ENCODE results near the gene MIOX. TPM values are rescaled to one million over a fixed set of nuclear protein-coding genes. Genes with fewer than 3 reads are reported as not detected.

The MIOX gene
- total and polyA plus RNA-seq, 2 of the 13 experiments (the other 11 are each of a cell fraction or from before 2014, with no cell fraction given) = 1.5 to 2.9 TPM

DNA sequence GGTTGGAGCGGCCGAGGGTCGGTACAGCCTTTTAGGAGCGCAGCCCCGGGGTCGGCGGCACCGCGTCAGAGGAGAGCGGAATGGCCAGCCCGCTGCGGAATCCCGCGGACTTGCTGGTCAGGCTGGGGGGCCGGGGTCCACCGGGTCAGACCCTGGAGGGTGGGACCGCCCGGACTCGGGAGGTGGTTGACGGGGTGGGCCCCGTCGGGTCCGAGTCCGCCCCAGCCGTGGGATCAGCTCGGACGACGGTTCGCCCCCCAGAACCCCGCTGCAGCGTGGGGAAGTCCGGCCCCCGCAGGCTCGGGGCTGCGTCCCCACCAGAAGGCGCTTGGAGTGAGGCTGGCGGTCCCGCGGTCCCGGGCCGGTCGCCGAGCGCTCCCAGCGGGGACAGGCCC lies 5.6 kb upstream of the MIOX start (continued):
- TF ChIP-seq MAZ (IDR thresholded peaks at IDR 0.05; ENCODE audit: borderline replicate concordance, low read depth, low read length) = no peak
- no peak for TF ChIP-seq MAZ (CRISPR knock-in tag; IDR thresholded peaks at IDR 0.05; ENCODE audit: low read depth)
- TF ChIP-seq SIN3B (IDR thresholded peaks at IDR 0.05; ENCODE audit: low read length) = no peak
- TF ChIP-seq, protein P1, sequence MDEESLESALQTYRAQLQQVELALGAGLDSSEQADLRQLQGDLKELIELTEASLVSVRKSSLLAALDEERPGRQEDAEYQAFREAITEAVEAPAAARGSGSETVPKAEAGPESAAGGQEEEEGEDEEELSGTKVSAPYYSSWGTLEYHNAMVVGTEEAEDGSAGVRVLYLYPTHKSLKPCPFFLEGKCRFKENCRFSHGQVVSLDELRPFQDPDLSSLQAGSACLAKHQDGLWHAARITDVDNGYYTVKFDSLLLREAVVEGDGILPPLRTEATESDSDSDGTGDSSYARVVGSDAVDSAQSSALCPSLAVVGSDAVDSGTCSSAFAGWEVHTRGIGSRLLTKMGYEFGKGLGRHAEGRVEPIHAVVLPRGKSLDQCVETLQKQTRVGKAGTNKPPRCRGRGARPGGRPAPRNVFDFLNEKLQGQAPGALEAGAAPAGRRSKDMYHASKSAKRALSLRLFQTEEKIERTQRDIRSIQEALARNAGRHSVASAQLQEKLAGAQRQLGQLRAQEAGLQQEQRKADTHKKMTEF (CRISPR knock-in tag; IDR thresholded peaks at IDR 0.05) = no peak
- TF ChIP-seq, protein P2, sequence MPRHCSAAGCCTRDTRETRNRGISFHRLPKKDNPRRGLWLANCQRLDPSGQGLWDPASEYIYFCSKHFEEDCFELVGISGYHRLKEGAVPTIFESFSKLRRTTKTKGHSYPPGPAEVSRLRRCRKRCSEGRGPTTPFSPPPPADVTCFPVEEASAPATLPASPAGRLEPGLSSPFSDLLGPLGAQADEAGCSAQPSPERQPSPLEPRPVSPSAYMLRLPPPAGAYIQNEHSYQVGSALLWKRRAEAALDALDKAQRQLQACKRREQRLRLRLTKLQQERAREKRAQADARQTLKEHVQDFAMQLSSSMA (CRISPR knock-in tag; IDR thresholded peaks at IDR 0.05) = no peak
- no peak for TF ChIP-seq GTF2F1 (IDR thresholded peaks at IDR 0.05; ENCODE audit: low read length)
- TF ChIP-seq MIER2 (CRISPR knock-in tag; IDR thresholded peaks at IDR 0.05) = no peak
- TF ChIP-seq ZBTB8A (CRISPR knock-in tag; IDR thresholded peaks at IDR 0.05; ENCODE audit: borderline replicate concordance, low read depth) = no peak
- no peak for TF ChIP-seq ZNF235 (CRISPR knock-in tag; IDR thresholded peaks at IDR 0.05; ENCODE audit: borderline replicate concordance)
- no peak for TF ChIP-seq ZNF720 (CRISPR knock-in tag; IDR thresholded peaks at IDR 0.05)
- TF ChIP-seq, protein P3, sequence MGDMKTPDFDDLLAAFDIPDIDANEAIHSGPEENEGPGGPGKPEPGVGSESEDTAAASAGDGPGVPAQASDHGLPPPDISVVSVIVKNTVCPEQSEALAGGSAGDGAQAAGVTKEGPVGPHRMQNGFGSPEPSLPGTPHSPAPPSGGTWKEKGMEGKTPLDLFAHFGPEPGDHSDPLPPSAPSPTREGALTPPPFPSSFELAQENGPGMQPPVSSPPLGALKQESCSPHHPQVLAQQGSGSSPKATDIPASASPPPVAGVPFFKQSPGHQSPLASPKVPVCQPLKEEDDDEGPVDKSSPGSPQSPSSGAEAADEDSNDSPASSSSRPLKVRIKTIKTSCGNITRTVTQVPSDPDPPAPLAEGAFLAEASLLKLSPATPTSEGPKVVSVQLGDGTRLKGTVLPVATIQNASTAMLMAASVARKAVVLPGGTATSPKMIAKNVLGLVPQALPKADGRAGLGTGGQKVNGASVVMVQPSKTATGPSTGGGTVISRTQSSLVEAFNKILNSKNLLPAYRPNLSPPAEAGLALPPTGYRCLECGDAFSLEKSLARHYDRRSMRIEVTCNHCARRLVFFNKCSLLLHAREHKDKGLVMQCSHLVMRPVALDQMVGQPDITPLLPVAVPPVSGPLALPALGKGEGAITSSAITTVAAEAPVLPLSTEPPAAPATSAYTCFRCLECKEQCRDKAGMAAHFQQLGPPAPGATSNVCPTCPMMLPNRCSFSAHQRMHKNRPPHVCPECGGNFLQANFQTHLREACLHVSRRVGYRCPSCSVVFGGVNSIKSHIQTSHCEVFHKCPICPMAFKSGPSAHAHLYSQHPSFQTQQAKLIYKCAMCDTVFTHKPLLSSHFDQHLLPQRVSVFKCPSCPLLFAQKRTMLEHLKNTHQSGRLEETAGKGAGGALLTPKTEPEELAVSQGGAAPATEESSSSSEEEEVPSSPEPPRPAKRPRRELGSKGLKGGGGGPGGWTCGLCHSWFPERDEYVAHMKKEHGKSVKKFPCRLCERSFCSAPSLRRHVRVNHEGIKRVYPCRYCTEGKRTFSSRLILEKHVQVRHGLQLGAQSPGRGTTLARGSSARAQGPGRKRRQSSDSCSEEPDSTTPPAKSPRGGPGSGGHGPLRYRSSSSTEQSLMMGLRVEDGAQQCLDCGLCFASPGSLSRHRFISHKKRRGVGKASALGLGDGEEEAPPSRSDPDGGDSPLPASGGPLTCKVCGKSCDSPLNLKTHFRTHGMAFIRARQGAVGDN (CRISPR knock-in tag; IDR thresholded peaks at IDR 0.05) = peak; percentile 33; the same call in 1 of the 2 replicates
- TF ChIP-seq MTA3 (CRISPR knock-in tag; IDR thresholded peaks at IDR 0.05) = no peak
- no peak for TF ChIP-seq MED13 (CRISPR knock-in tag; IDR thresholded peaks at IDR 0.05)
- TF ChIP-seq ZNF567 (CRISPR knock-in tag; IDR thresholded peaks at IDR 0.05; ENCODE audit: borderline replicate concordance) = 0 out of 2 replicates have a peak, but pooled peaks have one; percentile 27
- TF ChIP-seq, protein P4, sequence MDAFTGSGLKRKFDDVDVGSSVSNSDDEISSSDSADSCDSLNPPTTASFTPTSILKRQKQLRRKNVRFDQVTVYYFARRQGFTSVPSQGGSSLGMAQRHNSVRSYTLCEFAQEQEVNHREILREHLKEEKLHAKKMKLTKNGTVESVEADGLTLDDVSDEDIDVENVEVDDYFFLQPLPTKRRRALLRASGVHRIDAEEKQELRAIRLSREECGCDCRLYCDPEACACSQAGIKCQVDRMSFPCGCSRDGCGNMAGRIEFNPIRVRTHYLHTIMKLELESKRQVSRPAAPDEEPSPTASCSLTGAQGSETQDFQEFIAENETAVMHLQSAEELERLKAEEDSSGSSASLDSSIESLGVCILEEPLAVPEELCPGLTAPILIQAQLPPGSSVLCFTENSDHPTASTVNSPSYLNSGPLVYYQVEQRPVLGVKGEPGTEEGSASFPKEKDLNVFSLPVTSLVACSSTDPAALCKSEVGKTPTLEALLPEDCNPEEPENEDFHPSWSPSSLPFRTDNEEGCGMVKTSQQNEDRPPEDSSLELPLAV (CRISPR knock-in tag; conservative IDR thresholded peaks at IDR 0.05; ENCODE audit: low read depth) = no peak
- TF ChIP-seq, protein P5, sequence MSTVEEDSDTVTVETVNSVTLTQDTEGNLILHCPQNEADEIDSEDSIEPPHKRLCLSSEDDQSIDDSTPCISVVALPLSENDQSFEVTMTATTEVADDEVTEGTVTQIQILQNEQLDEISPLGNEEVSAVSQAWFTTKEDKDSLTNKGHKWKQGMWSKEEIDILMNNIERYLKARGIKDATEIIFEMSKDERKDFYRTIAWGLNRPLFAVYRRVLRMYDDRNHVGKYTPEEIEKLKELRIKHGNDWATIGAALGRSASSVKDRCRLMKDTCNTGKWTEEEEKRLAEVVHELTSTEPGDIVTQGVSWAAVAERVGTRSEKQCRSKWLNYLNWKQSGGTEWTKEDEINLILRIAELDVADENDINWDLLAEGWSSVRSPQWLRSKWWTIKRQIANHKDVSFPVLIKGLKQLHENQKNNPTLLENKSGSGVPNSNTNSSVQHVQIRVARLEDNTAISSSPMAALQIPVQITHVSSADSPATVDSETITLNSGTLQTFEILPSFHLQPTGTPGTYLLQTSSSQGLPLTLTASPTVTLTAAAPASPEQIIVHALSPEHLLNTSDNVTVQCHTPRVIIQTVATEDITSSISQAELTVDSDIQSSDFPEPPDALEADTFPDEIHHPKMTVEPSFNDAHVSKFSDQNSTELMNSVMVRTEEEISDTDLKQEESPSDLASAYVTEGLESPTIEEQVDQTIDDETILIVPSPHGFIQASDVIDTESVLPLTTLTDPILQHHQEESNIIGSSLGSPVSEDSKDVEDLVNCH (CRISPR knock-in tag; IDR thresholded peaks at IDR 0.05) = no peak
- TF ChIP-seq ZNF7 (CRISPR knock-in tag; IDR thresholded peaks at IDR 0.05) = no peak
- TF ChIP-seq ZNF564 (CRISPR knock-in tag; IDR thresholded peaks at IDR 0.05) = no peak
- no peak for TF ChIP-seq MXD4 (CRISPR knock-in tag; IDR thresholded peaks at IDR 0.05)
- TF ChIP-seq ATF7 (IDR thresholded peaks at IDR 0.05) = no peak
- no peak for TF ChIP-seq ATF7 (CRISPR knock-in tag; IDR thresholded peaks at IDR 0.05)
- TF ChIP-seq GTF3A (CRISPR knock-in tag; conservative IDR thresholded peaks at IDR 0.05) = no peak
- no peak for TF ChIP-seq ZNF230 (CRISPR knock-in tag; IDR thresholded peaks at IDR 0.05)
